Lung (tissue), 12 donors: ENCODE results near the gene ZFYVE1. TPM values are rescaled to one million over a fixed set of nuclear protein-coding genes. Genes with fewer than 3 reads are reported as not detected.
"Not testable (repeated sequence)": the region's sequence is repeated elsewhere in the genome, so short reads cannot be mapped to it uniquely, and the experiment has no call there.

Source experiments
- ATAC-seq: fragments of 200-7000 bp; cut with Tn5 transposase; one replicate; pipeline ENCODE4 v1.9.1; 2020; ENCODE audit warnings: moderate number of reproducible peaks; ENCODE audit not compliant: insufficient read depth, low FRiP score
- DNase-seq, 3 donors: peaks; one replicate each; pipeline ENCODE4 v3.0.0-alpha.2; 2013 to 2017
- H3K27ac ChIP-seq, 2 donors: one replicate each; pipeline ENCODE4 v1.5.1; 2013; ENCODE audit warnings: mild to moderate bottlenecking in 2 of 2, moderate library complexity in 2 of 2, control low read depth in 1 of 2, inconsistent platforms in 1 of 2, low read depth in 1 of 2, low read length in 1 of 2
- H3K27me3 ChIP-seq, 3 donors: one replicate each; pipeline ENCODE4 v1.5.1; 2013; ENCODE audit warnings: low read length in 2 of 3; ENCODE audit not compliant: control insufficient read depth in 3 of 3, insufficient read depth in 3 of 3
- H3K36me3 ChIP-seq, 4 donors: one replicate each; pipeline ENCODE4 v1.5.1; 2013; ENCODE audit warnings: low read length in 4 of 4, mild to moderate bottlenecking in 1 of 4, moderate library complexity in 1 of 4; ENCODE audit not compliant: control insufficient read depth in 4 of 4, insufficient read depth in 4 of 4
- H3K4me1 ChIP-seq, 5 donors: one replicate each; pipeline ENCODE4 v1.5.1; 2013; ENCODE audit warnings: low read length in 5 of 5, mild to moderate bottlenecking in 2 of 5, moderate library complexity in 1 of 5; ENCODE audit not compliant: control insufficient read depth in 5 of 5, insufficient read depth in 5 of 5
- H3K4me3 ChIP-seq: one replicate; pipeline ENCODE4 v1.5.1; 2013; ENCODE audit warnings: mild to moderate bottlenecking, control low read depth, moderate library complexity
- H3K9ac ChIP-seq, 2 donors: one replicate each; pipeline ENCODE4 v1.5.1; 2013; ENCODE audit warnings: low read length in 2 of 2, control low read depth in 1 of 2; ENCODE audit not compliant: insufficient read depth in 1 of 2
- H3K9me3 ChIP-seq, 4 donors: one replicate each; pipeline ENCODE4 v1.5.1; 2013; ENCODE audit warnings: low read length in 3 of 4, mild to moderate bottlenecking in 1 of 4, moderate library complexity in 1 of 4; ENCODE audit not compliant: control insufficient read depth in 4 of 4, insufficient read depth in 3 of 4
- CTCF ChIP-seq: IDR thresholded peaks from 2 replicates; pipeline ENCODE4 v1.5.1; 2012; ENCODE audit warnings: mild to moderate bottlenecking; ENCODE audit errors: control extremely low read depth, extremely low read depth
- WGBS, 2 donors: extraction: QIAGEN DNeasy Blood & Tissue Kit; methylation state at CpG; one replicate each; pipeline ENCODE4 v1.1.7; 2013; 5-methylcytosine and 5-hydroxymethylcytosine counted together
- polyA plus RNA-seq, 2 donors: library from polyadenylated mRNA; stranded (reverse); fragments of 200-250 nt; gene quantifications; one replicate each; pipeline ENCODE4 v1.2.1, GENCODE V29; 2013
- total RNA-seq, 2 donors: library from RNA; depleted of rRNA in 1 of 2; stranded (reverse); fragments of >200 nt in 1 of 2; gene quantifications; one replicate each; pipeline ENCODE4 v1.2.1, GENCODE V29; 2014 to 2021
- donor health status: control.
- donor health status: control.
- donor health status: Bipolar disorder and iron deficiency.
- donor health status: healthy.
- donor health status: DM: yes; HTN: yes; CAD: no.

ZFYVE1 gene
- total and polyA plus RNA-seq, 4 donors: 4.1 to 17.7 (median 14.2) TPM

- H3K4me3 ChIP-seq: no peak overlapping the region
- no peak overlapping the region for H3K27ac ChIP-seq
- 94 to 98% methylated on average over 4 of the region's 4 CpGs for WGBS, 2 donors
- H3K4me1 ChIP-seq: peaks cover 0 to 11% (median 2%) of the 10 kb centered on the region in 5 donors
- H3K9me3 ChIP-seq: no peaks in the 10 kb centered on the region
- DNase-seq (no peak), ATAC-seq (no peak)
- H3K9ac ChIP-seq: no peak overlapping the region
- no peaks in the 10 kb centered on the region for H3K27me3 ChIP-seq
- H3K36me3 ChIP-seq: peaks cover 5 to 22% (median 12%) of the 10 kb centered on the region in 4 donors
- TF ChIP-seq CTCF: no peak
Measured at GRCh38 chr14:73022051-73022450, 4.9 kb downstream of the ZFYVE1 start.

GRCh38 chr14:73016011-73016410 lies 10.9 kb downstream of the ZFYVE1 start:
- not testable (repeated sequence) for H3K4me3 ChIP-seq, H3K4me1 ChIP-seq, H3K27ac ChIP-seq, H3K9me3 ChIP-seq, H3K27me3 ChIP-seq, H3K9ac ChIP-seq, DNase-seq, ATAC-seq
- 95 to 97% methylated on average over 10 of the region's 10 CpGs for WGBS, 2 donors
- peaks cover 2 to 13% (median 5%) of the 10 kb centered on the region in 4 donors for H3K36me3 ChIP-seq

GRCh38 chr14:73015552-73015951 lies 11.4 kb downstream of the ZFYVE1 start:
- not testable (repeated sequence) for H3K9me3 ChIP-seq, DNase-seq, ATAC-seq, H3K4me3 ChIP-seq, H3K27ac ChIP-seq, H3K27me3 ChIP-seq, H3K9ac ChIP-seq, H3K4me1 ChIP-seq
- WGBS, 2 donors: 96 to 97% methylated on average over 14 of the region's 14 CpGs
- H3K36me3 ChIP-seq: peaks cover 2 to 12% (median 4%) of the 10 kb centered on the region in 4 donors

GRCh38 chr14:73014105-73014504 lies 12.8 kb downstream of the ZFYVE1 start:
- no peak for DNase-seq
- no peak for TF ChIP-seq CTCF
- H3K36me3 ChIP-seq: peaks cover 0 to 13% (median 6%) of the 10 kb centered on the region in 4 donors
- H3K27ac ChIP-seq: no peak overlapping the region
- H3K9me3 ChIP-seq: no peaks in the 10 kb centered on the region
- WGBS, 2 donors: 74 to 92% methylated on average over 2 of the region's 2 CpGs
- ATAC-seq: no peak
- peaks cover 0 to 5% (median 0%) of the 10 kb centered on the region in 5 donors for H3K4me1 ChIP-seq
- H3K9ac ChIP-seq: no peak overlapping the region
- H3K27me3 ChIP-seq: no peaks in the 10 kb centered on the region
- no peak overlapping the region for H3K4me3 ChIP-seq

GRCh38 chr14:73011189-73011588 lies 15.7 kb downstream of the ZFYVE1 start:
- not testable (repeated sequence) for H3K27ac ChIP-seq, H3K9ac ChIP-seq, H3K9me3 ChIP-seq, ATAC-seq, H3K4me1 ChIP-seq, H3K4me3 ChIP-seq, H3K27me3 ChIP-seq, DNase-seq
- WGBS, 2 donors: 94 to 98% methylated on average over 7 of the region's 7 CpGs
- H3K36me3 ChIP-seq: peaks cover 0 to 13% (median 8%) of the 10 kb centered on the region in 4 donors
